GM18519 (cell line): Measurements from ENCODE around the gene OSBPL10.

ENCODE experiments used
- ATAC-seq: cut with Tn5 transposase; IDR thresholded peaks from one replicate; pipeline ENCODE4 v1.9.1; 2021; ENCODE audit warnings: mild to moderate bottlenecking, moderate library complexity; ENCODE audit not compliant: unreplicated experiment, low FRiP score

Gene OSBPL10

GRCh38 chr3:31724651-31725050 lies 256.4 kb downstream of the OSBPL10 start:
- ATAC-seq, result no peak

GRCh38 chr3:31724116-31724515 lies 256.9 kb downstream of the OSBPL10 start:
- ATAC-seq, result no peak

GRCh38 chr3:31723701-31724100 lies 257.4 kb downstream of the OSBPL10 start:
- no peak for ATAC-seq

- ATAC-seq, result no peak
These were observed 259.4 kb downstream of the OSBPL10 start for GRCh38 chr3:31721676-31722075.

- no peak for ATAC-seq
These were observed 266.4 kb downstream of the OSBPL10 start for GRCh38 chr3:31714495-31715280.

- ATAC-seq, result no peak
These were observed 267.2 kb downstream of the OSBPL10 start for GRCh38 chr3:31713816-31714215.

- ATAC-seq, result no peak
These were observed 270.8 kb downstream of the OSBPL10 start for GRCh38 chr3:31710123-31710803.

DNA sequence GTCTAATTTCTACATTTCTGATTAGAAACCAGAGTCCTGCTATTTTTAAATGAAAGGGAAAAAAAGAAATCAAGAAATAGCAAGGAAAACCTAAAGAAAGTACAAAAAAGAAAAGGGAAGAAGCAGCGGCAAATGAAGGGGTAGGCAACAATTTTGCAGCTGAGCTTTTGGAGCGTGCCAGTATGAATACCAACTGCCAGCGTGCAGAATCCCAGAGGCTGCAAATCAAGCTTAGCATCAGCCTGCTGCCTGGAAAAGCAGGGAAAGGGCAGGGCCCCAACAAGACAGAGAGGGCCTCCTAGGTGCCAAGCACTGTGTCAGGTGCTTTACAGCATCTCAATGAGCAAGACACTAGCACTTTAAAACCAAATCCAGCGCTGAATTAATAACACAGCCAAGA lies 271.5 kb downstream of the OSBPL10 start:
- no peak for ATAC-seq

- ATAC-seq, result no peak
These were observed 272.1 kb downstream of the OSBPL10 start for GRCh38 chr3:31709005-31709404.

- no peak for ATAC-seq
These were observed 273.8 kb downstream of the OSBPL10 start for GRCh38 chr3:31707286-31707685.

DNA sequence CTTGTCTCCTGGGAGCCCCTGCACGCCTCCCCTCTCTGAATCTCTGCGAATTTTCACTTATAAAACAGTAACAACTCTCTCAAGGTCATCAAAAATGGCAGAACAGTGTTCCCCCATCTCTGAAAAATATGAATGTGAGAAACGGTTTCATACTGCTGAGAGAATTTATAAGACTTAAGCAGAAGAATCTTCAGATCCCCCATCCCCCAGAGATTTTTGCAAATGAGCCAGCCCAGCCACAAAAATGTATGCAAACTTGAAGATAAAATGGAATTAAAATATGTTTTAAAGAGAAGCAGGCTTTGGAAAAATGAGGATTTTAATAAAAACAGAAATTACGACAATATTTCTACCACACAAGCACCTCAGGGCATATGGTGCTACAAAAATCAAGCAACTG lies 275.3 kb downstream of the OSBPL10 start:
- ATAC-seq, result no peak

GRCh38 chr3:31704591-31705179 lies 276.4 kb downstream of the OSBPL10 start:
- ATAC-seq, result no peak

DNA sequence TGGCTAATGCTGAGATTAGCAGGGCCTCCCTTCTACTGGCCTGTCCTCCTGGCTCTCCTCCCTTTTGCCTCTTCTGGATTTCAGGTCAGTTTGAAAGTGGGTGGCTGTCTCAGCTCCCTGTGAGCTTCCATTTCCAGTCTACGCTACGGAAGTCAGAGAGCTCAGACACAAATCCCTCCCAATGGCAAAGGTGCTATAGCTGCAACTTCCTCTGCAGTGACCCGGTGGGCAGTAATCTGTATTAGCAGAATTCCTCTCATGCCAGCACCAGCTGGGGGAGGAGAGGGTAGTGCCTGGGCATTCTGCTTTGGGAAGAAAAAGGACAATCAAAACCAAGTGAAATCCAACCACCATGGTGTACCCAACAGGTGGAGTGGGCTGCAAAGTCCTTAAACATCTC lies 276.9 kb downstream of the OSBPL10 start:
- no peak for ATAC-seq

DNA sequence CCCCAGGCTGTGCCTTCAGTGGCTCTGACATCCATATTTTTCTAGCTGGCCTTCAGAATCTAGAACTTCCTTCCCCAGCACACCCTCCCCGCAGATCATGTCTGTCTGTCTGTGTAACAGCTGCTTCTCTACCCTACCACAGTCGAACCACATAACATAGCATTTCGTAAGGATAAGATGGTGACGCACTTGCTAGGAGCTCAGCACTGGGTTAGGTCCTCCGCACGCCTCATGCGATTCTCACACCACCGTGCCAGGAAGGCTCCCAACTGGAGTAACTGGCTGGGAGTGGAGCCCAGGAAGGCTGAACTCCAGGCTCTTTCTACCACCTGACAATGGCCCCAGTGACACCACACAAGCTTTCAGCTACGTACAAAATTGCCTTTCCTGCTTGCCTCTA lies 279.8 kb downstream of the OSBPL10 start:
- ATAC-seq, result no peak

- ATAC-seq, result no peak
These were observed 281.6 kb downstream of the OSBPL10 start for GRCh38 chr3:31699309-31699953.

- no peak for ATAC-seq
These were observed 284.1 kb downstream of the OSBPL10 start for GRCh38 chr3:31696815-31697548.

DNA sequence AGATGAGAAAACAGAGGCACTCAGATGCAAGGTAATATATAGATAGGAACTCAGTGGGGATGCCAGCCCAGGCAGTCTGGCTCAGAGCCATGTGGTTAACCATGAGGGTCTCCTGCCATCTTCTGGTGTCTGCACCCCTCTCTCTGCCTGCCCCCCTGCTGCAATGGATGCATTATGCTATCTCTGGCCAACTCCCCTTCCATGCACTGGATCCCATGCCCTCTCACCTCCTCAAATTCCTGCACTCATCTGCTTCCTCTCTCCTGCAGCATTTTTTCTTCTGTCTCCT lies 285.1 kb downstream of the OSBPL10 start:
- ATAC-seq, result no peak

GRCh38 chr3:31695280-31696008 lies 285.6 kb downstream of the OSBPL10 start:
- ATAC-seq, result no peak

DNA sequence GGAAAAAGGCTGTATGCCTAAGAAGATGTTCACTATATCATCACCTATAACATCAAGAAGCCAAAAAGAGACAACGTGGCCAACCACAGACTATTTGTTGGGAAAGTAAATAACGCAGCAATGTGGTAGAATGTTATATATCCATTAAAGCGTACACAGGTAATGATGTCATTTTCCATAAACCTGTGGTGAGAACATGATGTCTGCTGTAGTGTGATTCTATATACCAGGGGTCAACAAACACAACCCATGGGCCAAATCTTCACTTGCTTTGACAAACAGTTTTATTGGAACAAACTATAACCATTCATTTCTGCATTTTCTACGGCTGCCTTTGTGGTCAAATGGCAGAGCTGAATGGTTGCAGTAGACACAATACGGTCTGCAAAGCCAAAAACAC lies 287.7 kb downstream of the OSBPL10 start:
- ATAC-seq, result no peak

DNA sequence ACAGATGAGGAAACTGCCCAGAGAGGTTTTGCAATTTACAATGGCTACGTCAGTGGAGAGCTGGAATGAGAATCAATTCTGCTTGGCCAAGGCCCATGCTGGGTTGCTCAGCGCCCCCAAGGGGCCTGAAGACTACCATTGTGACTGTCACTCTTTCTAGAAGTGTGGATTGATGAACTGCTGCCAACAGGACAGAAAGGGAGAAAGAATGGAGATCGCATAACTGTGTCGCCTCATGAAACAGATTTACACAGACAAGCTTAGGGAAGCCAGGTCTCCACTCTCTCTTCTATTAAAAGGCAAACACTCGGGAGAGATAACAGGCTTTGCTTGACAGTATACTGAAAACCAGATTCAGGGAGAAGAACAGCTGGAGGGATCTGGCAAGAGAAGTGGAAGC lies 288.3 kb downstream of the OSBPL10 start:
- no peak for ATAC-seq
